GM18505 (cell line): Measurements from ENCODE around the gene STK40.

ENCODE experiments used
- ATAC-seq: cut with Tn5 transposase; IDR thresholded peaks from one replicate; pipeline ENCODE4 v1.9.1; 2021; ENCODE audit not compliant: unreplicated experiment
- POLR2A ChIP-seq: IDR thresholded peaks from 4 replicates; pipeline ENCODE4 v1.6.1; 2011; ENCODE audit warnings: borderline replicate concordance; ENCODE audit not compliant: insufficient read depth, insufficient read length; ENCODE audit errors: extremely low read depth

Gene STK40

GRCh38 chr1:36377791-36378492, 7.8 kb downstream of the STK40 start:
- no peak for ATAC-seq
- no peak for TF ChIP-seq POLR2A

DNA sequence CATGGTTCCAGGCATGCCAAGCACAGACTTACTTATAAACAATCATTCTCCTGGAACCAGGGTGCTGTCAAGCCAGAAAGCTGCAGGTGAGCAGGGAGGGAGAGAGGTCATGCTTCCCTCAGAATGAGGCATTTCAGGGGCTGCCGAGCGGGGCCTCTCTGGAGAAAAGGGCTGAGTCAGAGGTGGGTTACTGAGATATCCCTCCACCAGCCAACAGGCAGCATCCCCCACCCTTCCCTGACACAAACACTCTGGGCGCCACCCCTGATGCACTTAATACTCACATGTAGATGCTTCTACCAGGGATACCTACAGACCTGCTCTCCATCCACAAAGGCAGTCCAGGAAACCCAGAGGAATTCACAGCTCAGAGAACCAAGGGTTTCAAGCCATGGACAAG, 13.1 kb downstream of the STK40 start:
- TF ChIP-seq POLR2A, result no peak

DNA sequence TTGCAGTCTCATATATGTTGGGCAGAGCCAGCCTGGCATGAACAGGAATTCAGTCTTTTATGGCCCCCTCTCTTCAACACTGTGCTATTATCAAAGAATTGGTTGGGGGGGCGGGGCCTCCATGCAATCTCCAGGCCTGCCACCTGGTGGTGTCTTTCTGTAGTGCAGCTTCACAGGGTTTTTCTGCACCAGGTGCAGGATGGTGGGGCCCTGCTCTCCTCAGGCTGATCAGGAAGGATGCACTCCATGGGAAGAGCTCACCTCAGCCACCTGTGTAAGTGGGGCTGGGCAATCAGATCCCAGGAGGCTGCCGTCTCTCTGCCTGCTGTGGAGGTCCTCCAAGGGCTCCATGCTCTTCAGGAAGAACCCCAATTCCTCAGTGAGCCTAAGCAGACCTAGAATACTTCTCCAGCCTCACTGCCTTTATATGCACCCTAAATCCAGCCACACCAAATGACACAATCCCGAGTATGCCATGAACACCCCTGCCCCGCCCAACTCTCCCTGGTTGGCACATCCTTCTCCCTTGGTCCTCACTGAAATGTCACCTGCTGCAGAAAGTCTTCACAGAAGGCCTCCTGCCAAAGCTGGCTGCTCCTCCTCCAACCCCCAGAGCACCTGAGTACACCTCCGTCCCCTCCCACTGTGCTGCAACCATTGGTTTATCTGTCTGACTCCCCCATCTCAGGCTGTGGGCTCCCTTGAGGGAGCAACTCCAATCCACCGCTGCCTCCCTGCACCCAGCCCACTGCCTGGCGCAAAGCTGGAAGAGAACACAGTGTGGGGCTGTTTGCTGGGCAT, 16.5 kb downstream of the STK40 start:
- no peak for ATAC-seq
- TF ChIP-seq POLR2A, result no peak

More for the DNA sequence above, 13.1 kb downstream of the STK40 start:
- ATAC-seq, result no peak

GRCh38 chr1:36367798-36368197, 17.9 kb downstream of the STK40 start:
- no peak for ATAC-seq
- TF ChIP-seq POLR2A, result no peak

DNA sequence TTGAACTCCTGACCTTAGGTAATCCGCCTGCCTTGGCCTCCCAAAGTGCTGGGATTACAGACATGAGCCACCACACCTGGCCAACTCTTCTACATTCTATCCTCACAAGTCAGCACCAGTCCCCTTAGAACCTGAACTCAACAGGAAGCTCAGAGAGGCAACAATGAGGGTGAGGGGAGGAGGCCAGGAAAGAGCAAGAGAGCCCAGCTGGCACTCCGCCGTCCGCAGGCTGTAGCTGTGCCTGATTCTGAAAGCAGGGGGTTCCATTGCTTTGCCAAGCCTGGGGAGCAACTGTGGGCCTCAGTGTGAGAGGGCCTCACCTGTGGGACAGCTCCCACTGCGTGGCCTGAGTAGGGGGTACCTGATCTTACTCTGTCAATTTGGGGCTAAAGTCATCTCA, 18.7 kb downstream of the STK40 start:
- TF ChIP-seq POLR2A, result no peak
- ATAC-seq, result no peak

- TF ChIP-seq POLR2A, result no peak
- no peak for ATAC-seq
These were observed 19.5 kb downstream of the STK40 start for GRCh38 chr1:36366091-36366661.

- no peak for TF ChIP-seq POLR2A
- no peak for ATAC-seq
These were observed 20.3 kb downstream of the STK40 start for GRCh38 chr1:36365381-36365780.

DNA sequence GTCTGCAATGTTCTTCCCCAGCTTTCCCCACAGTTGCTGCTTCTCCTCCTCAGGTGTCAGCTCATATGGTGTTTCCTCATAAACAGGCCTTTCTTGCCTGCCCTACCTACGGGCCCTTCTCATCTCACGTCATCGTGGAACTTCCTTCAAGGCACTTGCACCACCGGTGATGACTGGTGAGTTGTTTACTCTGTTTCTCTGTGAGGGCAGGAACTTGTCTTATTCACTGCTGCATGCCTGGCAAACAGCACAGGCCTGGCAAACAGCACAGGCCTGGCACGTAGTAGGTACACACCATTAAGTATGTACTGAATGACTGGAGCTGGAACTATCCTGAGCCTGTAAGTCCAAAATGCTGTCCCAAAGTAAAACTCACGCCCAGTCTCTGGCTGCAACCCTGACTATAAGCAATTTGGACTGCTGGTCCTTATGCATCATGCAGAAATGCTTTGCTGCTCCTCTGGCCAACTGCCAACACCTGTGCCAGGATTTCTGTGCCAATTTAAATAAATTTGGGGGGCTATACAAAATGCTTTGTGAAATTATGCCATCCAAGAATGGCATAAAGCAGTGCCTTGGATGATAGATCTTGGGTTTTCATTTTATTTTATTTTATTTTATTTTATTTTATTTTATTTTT, 25.7 kb downstream of the STK40 start:
- no peak for TF ChIP-seq POLR2A
- ATAC-seq, result no peak

- ATAC-seq, result no peak
- TF ChIP-seq POLR2A, result no peak
These were observed 26.3 kb downstream of the STK40 start for GRCh38 chr1:36359383-36359782.

DNA sequence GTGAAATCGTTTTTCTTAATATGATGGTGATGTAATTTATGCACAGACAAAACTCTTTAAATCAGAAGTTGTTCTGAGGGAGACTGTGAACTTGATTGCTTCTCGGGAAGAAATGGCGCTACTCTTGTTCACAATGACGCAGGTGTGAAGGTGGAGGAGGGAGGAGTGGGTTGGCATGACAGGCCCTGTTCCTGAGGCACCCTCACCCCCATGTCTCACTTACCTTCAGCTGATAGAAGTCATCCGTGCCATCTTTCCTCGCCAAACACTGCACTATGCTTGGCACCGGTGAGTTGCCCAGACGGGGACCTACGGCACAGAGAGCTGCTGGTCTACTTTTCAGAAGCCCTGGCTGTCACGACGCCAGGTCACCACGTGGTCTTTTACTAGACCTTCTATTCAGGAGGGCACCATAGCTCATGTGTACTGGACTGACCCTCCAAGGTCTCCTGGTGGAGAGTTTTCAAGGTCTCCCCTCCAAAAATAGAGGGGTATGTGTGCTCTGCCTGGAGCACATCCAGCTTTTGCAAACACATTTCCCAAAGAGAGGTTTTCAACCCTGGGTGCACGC, 27.1 kb downstream of the STK40 start:
- TF ChIP-seq POLR2A, result no peak
- ATAC-seq, result no peak

GRCh38 chr1:36355811-36356210, 29.9 kb downstream of the STK40 start:
- TF ChIP-seq POLR2A, result no peak
- ATAC-seq, result no peak

- ATAC-seq, result no peak
- TF ChIP-seq POLR2A, result no peak
These were observed 31.2 kb downstream of the STK40 start for GRCh38 chr1:36354486-36354885.

- TF ChIP-seq POLR2A, result no peak
- ATAC-seq, result no peak
These were observed 32.5 kb downstream of the STK40 start for GRCh38 chr1:36352910-36353878.
